IPS-20b (cell line): ENCODE results near the gene CTNND2.
A peak's percentile ranks its signal among the peaks of the same experiment; 100 is the strongest.

Source experiments
- H3K27ac ChIP-seq: one replicate; pipeline ENCODE4 v1.5.1; 2013; ENCODE audit warnings: low read length
- H3K27me3 ChIP-seq: 2 replicates; pipeline ENCODE4 v1.6.1; 2013; ENCODE audit warnings: mild to moderate bottlenecking, low read length, inconsistent platforms; ENCODE audit not compliant: insufficient read depth
- H3K36me3 ChIP-seq: 2 replicates; pipeline ENCODE4 v1.6.1; 2013; ENCODE audit warnings: low read depth, mild to moderate bottlenecking, inconsistent platforms, low read length, moderate library complexity; ENCODE audit not compliant: insufficient read depth
- H3K4me1 ChIP-seq: 2 replicates; pipeline ENCODE4 v1.6.1; 2013; ENCODE audit warnings: mild to moderate bottlenecking, control low read depth, inconsistent platforms, low read length, moderate library complexity; ENCODE audit not compliant: insufficient read depth
- H3K4me3 ChIP-seq: 2 replicates; pipeline ENCODE4 v1.5.1; 2013; ENCODE audit warnings: mild to moderate bottlenecking, low read length, inconsistent platforms
- H3K9ac ChIP-seq: 2 replicates; pipeline ENCODE4 v1.6.1; 2013; ENCODE audit warnings: low read depth, mild to moderate bottlenecking, inconsistent platforms, low read length, moderate library complexity
- H3K9me3 ChIP-seq: 2 replicates; pipeline ENCODE4 v1.6.1; 2013; ENCODE audit warnings: mild to moderate bottlenecking, low read depth, low read length, inconsistent platforms; ENCODE audit not compliant: insufficient read depth

Gene CTNND2

DNA sequence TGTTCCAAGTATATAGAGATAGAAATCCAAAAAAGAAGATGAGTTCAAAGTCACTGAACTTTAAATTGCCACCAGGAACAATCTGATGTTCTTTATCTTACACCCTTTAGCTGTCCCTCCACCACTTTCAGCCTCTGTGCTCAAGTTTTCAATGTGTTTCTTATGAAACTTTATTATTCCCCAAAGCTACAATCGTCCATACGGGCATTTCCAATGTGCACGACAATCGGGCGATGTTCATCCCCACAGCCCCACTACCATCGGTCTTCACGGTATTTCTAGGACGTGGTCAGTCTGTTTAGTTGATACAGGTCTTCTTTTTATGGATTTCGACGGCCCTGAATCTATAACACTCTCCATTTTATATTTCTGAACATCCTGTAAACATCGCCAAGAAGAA is 904.5 kb downstream of the CTNND2 start:
- Histone ChIP-seq H3K9ac (no peak overlapping the region), H3K27me3 (no peaks in the 10 kb centered on the region), H3K4me1 (peaks cover 11% of the 10 kb centered on the region; the same call in 1 of the 2 replicates), H3K36me3 (no peaks in the 10 kb centered on the region), H3K4me3 (no peak overlapping the region), H3K27ac (no peak overlapping the region), H3K9me3 (no peaks in the 10 kb centered on the region)

DNA sequence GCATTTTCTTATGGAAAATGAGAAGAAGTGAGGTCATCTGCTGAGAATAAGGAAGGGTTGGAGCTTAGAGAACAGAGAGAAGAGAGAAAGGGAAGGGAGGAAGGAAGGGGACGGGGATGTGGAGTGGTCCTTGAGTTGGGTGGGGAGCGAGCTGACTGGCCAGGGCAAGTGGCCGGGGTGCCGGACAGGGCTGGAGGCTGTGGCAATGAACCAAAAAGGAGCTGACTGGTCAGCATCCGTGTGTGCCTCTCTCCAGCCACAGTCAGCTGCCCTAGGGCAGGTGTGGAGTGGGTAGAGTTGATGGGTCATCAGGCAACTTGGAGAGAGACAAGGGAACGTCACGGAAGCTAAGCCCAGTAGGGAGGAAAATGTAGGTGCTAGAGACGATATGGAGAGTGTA is 908.4 kb downstream of the CTNND2 start:
- no peak overlapping the region for H3K4me3 ChIP-seq
- H3K9me3 ChIP-seq: no peaks in the 10 kb centered on the region
- H3K27ac ChIP-seq: no peak overlapping the region
- no peaks in the 10 kb centered on the region for H3K27me3 ChIP-seq
- H3K4me1 ChIP-seq: peaks cover 7% of the 10 kb centered on the region; the same call in 1 of the 2 replicates
- no peak overlapping the region for H3K9ac ChIP-seq
- H3K36me3 ChIP-seq: no peaks in the 10 kb centered on the region

- Histone ChIP-seq H3K9ac (no peak overlapping the region), H3K36me3 (no peaks in the 10 kb centered on the region), H3K4me3 (peak overlapping the region; percentile 51; the same call in 1 of the 2 replicates), H3K9me3 (no peaks in the 10 kb centered on the region), H3K27ac (no peak overlapping the region), H3K27me3 (no peaks in the 10 kb centered on the region), H3K4me1 (peaks cover 5% of the 10 kb centered on the region; the same call in 1 of the 2 replicates)
These were observed 909.9 kb downstream of the CTNND2 start for GRCh38 chr5:10994091-10994986.

DNA sequence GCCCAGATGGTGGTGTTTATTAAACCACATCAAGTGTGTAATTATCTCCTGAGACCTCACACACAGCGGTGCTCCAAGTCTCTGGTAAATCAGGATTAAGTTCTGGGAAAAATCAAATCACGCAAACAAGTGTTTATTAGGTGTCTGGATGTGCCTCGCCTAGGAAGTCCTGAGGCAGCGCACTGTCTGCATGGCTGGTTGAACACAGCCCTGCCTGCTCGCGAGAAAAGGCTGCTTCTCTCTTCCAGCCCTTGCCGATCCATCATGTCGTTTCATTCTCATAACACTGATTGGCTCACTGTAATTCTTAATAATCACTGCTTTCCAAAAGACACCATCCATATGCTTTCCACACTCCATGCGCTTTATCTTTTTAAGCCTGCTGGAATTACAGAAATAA is 913.6 kb downstream of the CTNND2 start:
- Histone ChIP-seq H3K27me3 (no peaks in the 10 kb centered on the region), H3K36me3 (no peaks in the 10 kb centered on the region), H3K27ac (no peak overlapping the region), H3K9me3 (no peaks in the 10 kb centered on the region), H3K9ac (no peak overlapping the region), H3K4me1 (peaks cover 14% of the 10 kb centered on the region), H3K4me3 (no peak overlapping the region)

DNA sequence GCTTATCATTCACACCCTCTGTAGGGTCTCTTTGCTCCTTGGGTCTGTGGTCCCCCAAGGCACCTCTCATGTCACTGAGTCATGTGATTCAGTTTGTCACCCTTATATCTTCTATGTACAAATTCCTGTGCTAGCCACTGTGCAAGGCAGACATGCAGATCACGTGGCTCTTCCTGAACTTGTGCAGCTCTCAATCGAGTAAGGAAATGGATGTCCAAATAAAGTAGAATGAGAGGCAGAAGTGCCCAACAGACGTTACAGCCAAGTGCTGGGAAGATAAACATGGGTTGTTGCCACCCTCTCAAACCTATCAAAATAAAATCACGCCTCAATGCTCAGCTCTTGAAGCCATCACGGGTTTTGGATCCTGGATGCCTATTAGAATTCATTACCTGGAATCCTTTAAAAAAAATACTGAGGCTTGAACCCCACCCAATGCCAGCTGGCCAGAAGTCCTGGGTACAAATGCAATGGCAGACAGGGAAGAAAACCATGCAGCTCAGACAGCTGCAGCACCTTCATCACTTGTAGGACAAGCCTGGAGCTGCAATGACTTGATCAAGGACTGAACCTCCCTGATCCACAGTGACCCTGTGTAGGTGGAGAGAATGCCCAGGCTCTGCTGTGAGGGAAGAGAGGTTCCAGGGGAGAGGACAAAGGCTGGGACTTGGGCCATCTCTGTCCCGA is 914.5 kb downstream of the CTNND2 start:
- H3K36me3 ChIP-seq: no peaks in the 10 kb centered on the region
- peaks cover 14% of the 10 kb centered on the region for H3K4me1 ChIP-seq
- no peak overlapping the region for H3K27ac ChIP-seq
- H3K9me3 ChIP-seq: no peaks in the 10 kb centered on the region
- H3K27me3 ChIP-seq: no peaks in the 10 kb centered on the region
- no peak overlapping the region for H3K4me3 ChIP-seq
- H3K9ac ChIP-seq: no peak overlapping the region

- Histone ChIP-seq H3K4me1 (peaks cover 10% of the 10 kb centered on the region), H3K27ac (no peak overlapping the region), H3K36me3 (no peaks in the 10 kb centered on the region), H3K27me3 (no peaks in the 10 kb centered on the region), H3K9ac (no peak overlapping the region), H3K4me3 (no peak overlapping the region), H3K9me3 (no peaks in the 10 kb centered on the region)
These were observed 915.6 kb downstream of the CTNND2 start for GRCh38 chr5:10988622-10989021.

- H3K4me3 ChIP-seq: no peak overlapping the region; the same call in 1 of the 2 replicates
- no peak overlapping the region for H3K9ac ChIP-seq
- H3K36me3 ChIP-seq: no peaks in the 10 kb centered on the region
- H3K4me1 ChIP-seq: peaks cover 8% of the 10 kb centered on the region
- no peaks in the 10 kb centered on the region for H3K9me3 ChIP-seq
- no peaks in the 10 kb centered on the region for H3K27me3 ChIP-seq
- H3K27ac ChIP-seq: no peak overlapping the region
These were observed 916.2 kb downstream of the CTNND2 start for GRCh38 chr5:10987925-10988504.

- Histone ChIP-seq H3K4me3 (no peak overlapping the region), H3K4me1 (peaks cover 8% of the 10 kb centered on the region), H3K9me3 (no peaks in the 10 kb centered on the region), H3K36me3 (no peaks in the 10 kb centered on the region), H3K9ac (no peak overlapping the region), H3K27me3 (no peaks in the 10 kb centered on the region), H3K27ac (no peak overlapping the region)
These were observed 916.8 kb downstream of the CTNND2 start for GRCh38 chr5:10987276-10987924.

DNA sequence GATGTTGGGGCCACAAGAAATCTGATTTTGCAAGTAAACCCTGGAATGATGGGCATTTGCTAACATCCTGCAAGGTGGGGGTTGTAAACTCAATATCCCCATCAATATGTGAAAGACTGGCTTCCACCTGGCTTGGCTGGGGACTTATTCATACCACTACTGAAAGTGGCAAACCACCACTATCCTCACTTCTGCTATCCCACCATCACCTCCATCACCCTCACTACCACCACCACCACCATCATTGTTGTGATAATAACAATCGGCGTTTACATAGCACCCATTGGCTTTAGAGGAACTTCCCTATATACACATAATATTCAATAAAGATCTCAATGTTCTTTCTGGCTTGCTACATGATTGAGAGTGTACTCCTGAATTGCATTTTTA is 918.5 kb downstream of the CTNND2 start:
- Histone ChIP-seq H3K27me3 (no peaks in the 10 kb centered on the region), H3K36me3 (no peaks in the 10 kb centered on the region), H3K9me3 (no peaks in the 10 kb centered on the region), H3K9ac (no peak overlapping the region), H3K4me1 (peaks cover 8% of the 10 kb centered on the region), H3K27ac (no peak overlapping the region), H3K4me3 (no peak overlapping the region)

- H3K36me3 ChIP-seq: no peaks in the 10 kb centered on the region
- H3K27ac ChIP-seq: no peak overlapping the region
- H3K9ac ChIP-seq: no peak overlapping the region
- H3K27me3 ChIP-seq: no peaks in the 10 kb centered on the region
- no peak overlapping the region for H3K4me3 ChIP-seq
- H3K9me3 ChIP-seq: no peaks in the 10 kb centered on the region
- H3K4me1 ChIP-seq: peaks cover 8% of the 10 kb centered on the region
These were observed 919.0 kb downstream of the CTNND2 start for GRCh38 chr5:10985091-10985720.

- H3K4me1 ChIP-seq: peaks cover 8% of the 10 kb centered on the region
- no peak overlapping the region for H3K4me3 ChIP-seq
- no peaks in the 10 kb centered on the region for H3K36me3 ChIP-seq
- no peaks in the 10 kb centered on the region for H3K9me3 ChIP-seq
- no peaks in the 10 kb centered on the region for H3K27me3 ChIP-seq
- no peak overlapping the region for H3K27ac ChIP-seq
- no peak overlapping the region for H3K9ac ChIP-seq
These were observed 920.1 kb downstream of the CTNND2 start for GRCh38 chr5:10984021-10984715.
